NCI-H2196 treated with DMSO at 0.1 percent for 48 hours (cell line): ENCODE results near the gene HUS1B.
"Not testable (repeated sequence)": the region's sequence is repeated elsewhere in the genome, so short reads cannot be mapped to it uniquely, and the experiment has no call there.

Source experiments
- DNase-seq: peaks from one replicate; lab custom pipeline; 2025; ENCODE audit not compliant: unreplicated experiment; lab: John Stamatoyannopoulos, UW

HUS1B gene

GRCh38 chr6:656460-657252 lies at the start of gene HUS1B:
Gene HUS1B (minus strand): TSS chr6:657100. CDS start chr6:656944, 156 bp downstream.
- DNase-seq, result no peak

- no peak for DNase-seq
Observed at GRCh38 chr6:706146-706545, 49.2 kb upstream of the HUS1B start.

DNA sequence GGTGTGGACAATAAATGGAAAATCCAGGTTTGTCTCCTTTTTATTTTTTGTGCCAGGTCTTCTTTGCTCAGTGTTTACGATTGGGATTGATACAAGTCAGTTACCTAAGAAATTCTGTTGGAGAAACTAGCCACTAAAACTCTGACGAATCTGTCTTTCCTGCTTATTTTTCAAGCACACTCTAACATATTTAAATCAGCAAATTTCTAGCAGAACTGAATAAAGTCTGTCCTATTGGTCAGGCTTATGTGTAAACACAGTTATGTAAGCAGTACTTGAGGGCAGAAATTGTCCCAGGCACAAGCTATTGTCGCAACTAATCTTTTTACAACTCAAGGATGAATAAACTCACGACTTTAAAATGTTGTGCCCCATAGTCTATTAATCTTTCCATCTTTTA lies 48.1 kb upstream of the HUS1B start:
- no peak for DNase-seq

DNA sequence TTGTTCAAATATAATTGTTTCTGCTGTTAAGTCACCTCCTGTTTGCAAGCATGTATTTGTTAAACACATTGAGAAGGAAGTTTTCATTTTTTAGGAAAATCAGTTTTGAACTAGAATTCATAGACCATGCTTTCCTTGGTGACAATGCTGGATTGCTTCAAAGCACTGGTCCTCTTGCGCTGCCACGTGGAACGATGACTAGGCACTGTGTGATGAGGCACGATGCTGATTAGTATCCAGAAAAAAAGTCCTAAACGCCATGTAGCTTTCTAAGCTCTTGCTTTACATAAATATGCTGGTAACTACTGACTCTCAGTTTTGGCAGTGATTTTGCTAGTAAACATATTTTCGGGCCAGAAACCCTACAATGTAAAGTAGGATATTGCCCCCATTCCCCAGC lies 47.1 kb upstream of the HUS1B start:
- DNase-seq, result no peak

DNA sequence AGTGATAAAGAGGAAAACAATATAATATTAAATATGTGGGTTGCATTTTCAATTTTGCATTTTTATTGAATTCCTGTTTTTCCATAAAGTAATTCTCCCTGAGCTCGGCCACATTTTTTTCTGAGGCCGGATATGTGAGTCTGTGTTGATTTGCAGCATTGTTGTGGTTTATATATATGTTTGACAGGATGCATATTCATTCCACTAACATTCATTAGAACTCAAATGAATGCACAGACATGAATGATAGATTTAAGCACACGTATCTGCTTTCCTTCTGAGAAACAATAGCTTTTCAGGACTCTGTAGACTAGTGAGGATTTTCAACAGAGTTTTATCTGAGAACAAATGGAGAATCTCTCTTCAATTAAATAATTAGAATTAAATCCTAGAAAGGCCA lies 46.7 kb upstream of the HUS1B start:
- no peak for DNase-seq

GRCh38 chr6:701700-702479 lies 45.0 kb upstream of the HUS1B start:
- no peak for DNase-seq

DNA sequence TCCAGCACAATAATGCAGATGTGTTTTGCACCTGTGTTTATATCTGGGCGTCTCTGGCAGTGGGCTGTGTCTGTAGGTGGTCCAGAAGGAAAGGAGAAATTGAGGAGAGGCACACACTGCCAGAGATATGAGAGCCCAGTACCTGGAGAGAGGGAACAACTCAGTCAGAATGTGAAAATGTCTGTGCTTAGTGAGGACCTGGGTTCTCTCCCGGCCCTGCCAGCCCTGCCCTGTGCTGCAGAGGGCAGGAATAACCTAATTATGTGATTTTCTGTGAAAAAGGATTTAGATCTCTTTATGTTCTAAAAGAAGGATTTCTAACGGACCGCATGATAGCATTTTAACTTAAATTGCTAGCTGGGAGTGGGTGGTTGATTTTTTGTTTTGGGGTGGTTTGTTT lies 44.3 kb upstream of the HUS1B start:
- DNase-seq, result no peak

DNA sequence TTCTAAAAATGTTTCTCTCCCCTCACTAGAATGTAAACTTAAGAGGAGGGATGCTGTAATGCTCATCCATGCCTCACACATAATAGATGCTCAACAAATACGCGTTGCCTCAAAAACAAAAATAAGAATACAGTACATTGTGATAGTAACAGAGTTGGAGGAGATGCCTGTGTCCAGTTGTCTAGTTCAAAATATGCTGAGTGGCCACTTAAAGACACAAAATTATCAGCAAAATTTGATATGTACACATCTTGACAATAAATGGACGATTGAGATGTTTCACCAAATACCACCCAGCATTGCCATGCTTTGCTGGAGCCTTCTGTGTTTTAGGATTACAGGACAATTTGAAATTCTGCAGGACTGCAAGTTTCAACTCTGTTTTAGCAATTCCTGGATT lies 43.6 kb upstream of the HUS1B start:
- DNase-seq, result no peak

GRCh38 chr6:699319-699718 lies 42.4 kb upstream of the HUS1B start:
- no peak for DNase-seq

GRCh38 chr6:694431-695126 lies 37.7 kb upstream of the HUS1B start:
- DNase-seq, result not testable (repeated sequence)

GRCh38 chr6:693723-694009 lies 36.8 kb upstream of the HUS1B start:
- DNase-seq, result no peak

- peak; percentile 62 for DNase-seq
Observed at GRCh38 chr6:692858-693722, 36.2 kb upstream of the HUS1B start, which contains the start of gene EXOC2. Gene EXOC2 (minus strand): TSS chr6:693139. CDS start chr6:637818, 55,321 bp downstream.

DNA sequence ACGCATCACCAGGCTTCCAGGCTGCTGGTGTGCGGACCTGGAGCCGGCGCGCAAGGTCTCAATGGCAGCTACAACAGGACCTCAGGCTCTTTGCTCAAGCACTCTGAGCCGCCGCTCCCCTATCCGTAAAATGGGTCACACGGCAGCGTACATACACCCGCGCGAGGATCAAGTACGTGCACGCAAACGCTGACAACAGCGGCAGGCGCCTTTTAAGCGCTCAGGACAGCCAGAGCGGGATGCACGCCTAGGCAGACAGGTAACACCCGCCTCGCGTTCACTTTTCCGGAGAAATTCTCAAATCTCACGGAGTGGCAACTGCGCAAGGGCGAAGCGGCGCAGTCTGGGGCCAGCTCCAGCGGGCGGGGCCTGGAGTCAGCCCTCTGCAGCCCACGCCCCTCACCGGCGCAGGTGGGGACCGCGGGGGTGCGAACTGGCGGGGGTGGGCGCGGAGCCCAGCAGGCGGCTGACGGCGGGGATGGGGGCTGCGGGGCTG lies 35.5 kb upstream of the HUS1B start:
- peak; percentile 43 for DNase-seq

DNA sequence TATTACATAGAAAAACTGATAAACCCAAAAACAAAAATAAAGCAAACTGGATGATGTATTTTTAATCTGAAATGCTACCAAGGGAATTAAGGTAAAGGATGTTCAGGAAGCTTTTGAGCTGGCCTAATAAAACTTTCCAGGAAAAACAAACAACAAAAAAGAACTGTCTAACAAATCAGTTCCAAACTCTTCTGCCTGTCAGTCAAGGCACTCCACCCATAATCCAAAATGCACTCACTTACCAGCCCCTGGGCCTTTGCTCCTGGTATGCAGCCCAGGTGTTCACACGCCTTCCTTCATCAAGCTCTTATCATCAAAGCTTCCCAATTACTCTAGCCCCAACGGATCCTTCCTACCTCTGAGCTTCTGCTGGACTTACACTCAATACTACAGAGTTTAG lies 32.3 kb upstream of the HUS1B start:
- DNase-seq, result no peak

GRCh38 chr6:686497-686896 lies 29.6 kb upstream of the HUS1B start:
- DNase-seq, result no peak

DNA sequence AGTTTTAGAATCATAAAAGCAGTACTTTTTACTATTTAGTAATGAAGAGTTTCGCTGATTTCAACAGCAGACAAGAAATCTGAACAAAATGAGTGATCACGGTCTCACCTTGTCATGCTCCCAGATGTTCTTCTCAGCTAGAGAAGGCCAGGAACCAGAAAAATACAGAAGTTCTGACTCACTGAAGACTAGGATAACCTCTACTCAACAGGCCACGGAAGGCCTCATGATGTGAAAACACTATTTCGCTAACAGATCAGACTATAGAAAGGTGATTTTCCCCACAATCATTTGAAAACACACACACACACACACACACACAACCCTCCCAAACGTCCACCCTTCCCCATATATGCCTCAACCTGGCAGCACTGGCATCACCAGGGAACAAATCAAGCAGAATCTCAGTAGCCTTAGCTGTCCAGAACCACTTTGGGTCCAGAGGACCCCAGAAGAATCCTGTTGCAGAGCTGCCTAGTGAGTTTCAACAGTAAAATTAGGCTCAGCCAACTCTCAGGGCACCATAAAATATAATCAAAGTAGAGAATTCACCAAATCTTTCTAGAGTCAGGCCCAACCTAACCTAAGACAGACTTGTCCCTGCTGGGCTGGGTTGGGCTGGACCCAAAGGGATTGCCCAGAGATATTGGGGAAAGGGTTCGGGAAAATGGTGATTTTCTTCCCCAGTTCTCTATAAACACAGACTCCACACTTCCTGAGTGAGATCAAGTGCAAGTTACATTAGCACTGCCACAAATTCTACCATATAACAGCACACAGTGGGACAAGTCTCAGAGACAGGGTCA lies 28.1 kb upstream of the HUS1B start:
- DNase-seq, result no peak

GRCh38 chr6:683742-684440 lies 27.0 kb upstream of the HUS1B start:
- no peak for DNase-seq

- DNase-seq, result no peak
Observed at GRCh38 chr6:680666-681340, 23.9 kb upstream of the HUS1B start.

- no peak for DNase-seq
Observed at GRCh38 chr6:680251-680650, 23.4 kb upstream of the HUS1B start.
